Measurements from ENCODE around the gene LTB. TPM values are rescaled to one million over a fixed set of nuclear protein-coding genes. Genes with fewer than 3 reads are reported as not detected.

LTB gene
- total RNA-seq, 1 donor from 2014 or later, result not detected

DNA sequence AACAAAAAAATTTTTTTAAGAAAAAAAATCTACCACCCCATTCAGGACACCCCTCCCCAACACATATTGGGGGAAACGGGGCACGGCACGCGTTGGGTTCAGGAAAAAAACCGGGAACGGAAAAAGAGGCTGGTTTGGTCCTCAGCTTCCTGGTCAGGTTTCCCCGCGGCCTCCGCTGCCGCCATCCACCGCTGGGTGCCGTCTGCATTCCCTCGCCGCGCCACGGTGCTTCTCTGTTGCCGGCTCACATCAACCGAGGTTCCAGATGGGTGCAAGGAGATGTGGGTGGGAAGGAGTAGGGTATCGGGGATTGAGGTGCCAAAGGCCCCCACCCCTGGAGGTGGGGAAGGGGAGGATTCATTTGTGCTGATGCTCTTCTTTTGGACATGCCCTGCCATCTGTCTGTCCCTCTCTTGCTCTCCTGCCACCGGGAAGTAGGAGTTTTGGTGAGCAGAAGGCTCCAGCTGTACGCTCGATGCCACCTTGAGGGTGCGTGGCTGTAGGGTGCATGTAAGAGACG, 47.6 kb downstream of the LTB start:
- Mint-ChIP-seq H3K27me3 (ENCODE audit: low read depth) (no peaks in the 10 kb centered on the region), H3K27ac (no peak overlapping the region), H3K36me3 (peaks cover 63% of the 10 kb centered on the region), H3K9me3 (no peaks in the 10 kb centered on the region), H3K4me3 (no peak overlapping the region), H3K4me1 (peaks cover 17% of the 10 kb centered on the region)
- TF ChIP-seq, protein P1, sequence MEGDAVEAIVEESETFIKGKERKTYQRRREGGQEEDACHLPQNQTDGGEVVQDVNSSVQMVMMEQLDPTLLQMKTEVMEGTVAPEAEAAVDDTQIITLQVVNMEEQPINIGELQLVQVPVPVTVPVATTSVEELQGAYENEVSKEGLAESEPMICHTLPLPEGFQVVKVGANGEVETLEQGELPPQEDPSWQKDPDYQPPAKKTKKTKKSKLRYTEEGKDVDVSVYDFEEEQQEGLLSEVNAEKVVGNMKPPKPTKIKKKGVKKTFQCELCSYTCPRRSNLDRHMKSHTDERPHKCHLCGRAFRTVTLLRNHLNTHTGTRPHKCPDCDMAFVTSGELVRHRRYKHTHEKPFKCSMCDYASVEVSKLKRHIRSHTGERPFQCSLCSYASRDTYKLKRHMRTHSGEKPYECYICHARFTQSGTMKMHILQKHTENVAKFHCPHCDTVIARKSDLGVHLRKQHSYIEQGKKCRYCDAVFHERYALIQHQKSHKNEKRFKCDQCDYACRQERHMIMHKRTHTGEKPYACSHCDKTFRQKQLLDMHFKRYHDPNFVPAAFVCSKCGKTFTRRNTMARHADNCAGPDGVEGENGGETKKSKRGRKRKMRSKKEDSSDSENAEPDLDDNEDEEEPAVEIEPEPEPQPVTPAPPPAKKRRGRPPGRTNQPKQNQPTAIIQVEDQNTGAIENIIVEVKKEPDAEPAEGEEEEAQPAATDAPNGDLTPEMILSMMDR (IDR thresholded peaks at IDR 0.05; ENCODE audit: unreplicated experiment), result no peak
- DNase-seq (ENCODE audit: low spot score in 2 of 2, unreplicated experiment in 2 of 2), result no peak

DNA sequence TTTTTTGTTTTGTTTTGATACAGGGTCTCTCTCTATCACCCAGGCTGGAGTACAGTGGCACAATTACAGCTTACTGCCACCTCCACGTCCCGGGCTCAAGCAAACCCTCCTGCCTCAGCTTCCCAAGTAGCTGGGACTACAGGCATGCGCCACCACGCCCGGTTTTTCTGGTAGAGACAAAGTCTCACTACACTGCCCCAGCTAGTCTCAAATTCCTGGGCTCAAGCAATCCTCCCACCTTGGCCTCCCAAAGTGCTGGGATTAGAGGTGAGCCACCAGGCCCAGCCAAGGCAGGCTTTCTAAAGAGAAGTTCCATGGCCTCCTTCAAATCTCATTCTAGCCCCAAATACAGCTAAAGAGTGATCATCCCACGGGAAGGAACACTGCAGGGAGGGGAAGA, 48.2 kb downstream of the LTB start:
- Mint-ChIP-seq H3K4me3 (no peak overlapping the region), H3K36me3 (peaks cover 57% of the 10 kb centered on the region), H3K9me3 (no peaks in the 10 kb centered on the region), H3K27me3 (ENCODE audit: low read depth) (no peaks in the 10 kb centered on the region), H3K4me1 (peaks cover 12% of the 10 kb centered on the region), H3K27ac (no peak overlapping the region)
- DNase-seq (ENCODE audit: low spot score in 2 of 2, unreplicated experiment in 2 of 2), result no peak
- TF ChIP-seq, protein P1 (IDR thresholded peaks at IDR 0.05; ENCODE audit: unreplicated experiment), result no peak

DNA sequence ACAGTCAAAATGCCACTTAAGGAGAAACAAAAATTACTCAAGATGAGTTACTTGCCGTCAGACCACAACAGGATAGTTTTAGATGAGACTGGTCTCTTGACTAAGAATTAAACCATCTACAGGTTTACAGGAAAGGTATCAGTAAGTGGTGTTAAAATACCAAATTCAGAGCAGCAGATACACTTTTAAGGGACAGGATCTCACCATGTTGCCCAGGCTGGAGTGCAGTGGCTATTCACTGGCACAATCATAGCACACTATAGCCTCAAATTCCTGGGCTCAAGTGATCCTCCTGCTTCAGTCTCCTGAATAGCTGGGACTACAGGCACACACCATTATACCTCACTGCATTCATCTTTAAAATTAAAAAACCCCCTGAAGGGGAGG, 48.8 kb downstream of the LTB start:
- DNase-seq (ENCODE audit: low spot score in 2 of 2, unreplicated experiment in 2 of 2), result no peak
- TF ChIP-seq, protein P1 (IDR thresholded peaks at IDR 0.05; ENCODE audit: unreplicated experiment), result no peak
- Mint-ChIP-seq H3K27me3 (ENCODE audit: low read depth) (no peaks in the 10 kb centered on the region), H3K27ac (no peak overlapping the region), H3K4me1 (peaks cover 6% of the 10 kb centered on the region), H3K4me3 (no peak overlapping the region), H3K36me3 (peaks cover 52% of the 10 kb centered on the region), H3K9me3 (no peaks in the 10 kb centered on the region)

DNA sequence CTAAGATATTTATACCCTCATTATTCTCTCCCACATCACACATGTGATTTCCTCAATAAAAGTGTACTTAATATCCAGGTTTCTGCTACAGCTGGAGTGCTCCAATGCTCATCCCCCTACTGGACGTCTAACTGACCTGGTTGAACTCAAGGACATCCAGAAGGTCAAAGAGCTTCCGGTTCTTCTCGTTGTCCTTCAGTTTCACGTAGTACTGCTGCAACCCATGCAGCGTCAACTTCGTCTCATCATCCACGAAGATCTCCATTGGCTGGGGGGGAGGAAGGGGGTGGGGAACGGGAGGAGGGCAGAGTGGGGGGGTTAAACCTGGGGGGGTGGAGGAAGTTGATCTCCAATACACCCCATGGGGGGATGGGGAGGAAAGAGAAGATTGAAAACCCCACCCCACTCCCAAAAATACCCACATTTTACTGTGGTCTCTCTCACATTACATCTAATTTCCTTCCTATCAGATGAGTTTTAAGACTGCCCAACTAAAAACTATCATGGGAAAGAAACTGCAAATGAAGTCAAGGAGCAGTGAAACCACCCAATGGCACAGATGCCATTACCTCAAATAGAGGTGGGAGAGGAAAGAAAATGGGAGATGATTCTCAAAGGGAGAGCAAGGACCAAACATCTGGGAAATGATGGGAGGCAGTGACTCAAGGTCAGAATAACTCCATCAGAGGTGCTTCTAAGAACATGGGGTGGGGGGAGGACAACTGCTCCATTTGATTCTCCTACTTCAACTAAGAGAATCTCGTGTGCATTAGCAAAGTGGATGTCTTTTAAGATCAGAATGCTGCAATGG, 49.4 kb downstream of the LTB start:
- DNase-seq (ENCODE audit: low spot score in 2 of 2, unreplicated experiment in 2 of 2), result no peak
- H3K4me1 Mint-ChIP-seq, result peaks cover 2% of the 10 kb centered on the region
- H3K9me3 Mint-ChIP-seq, result no peaks in the 10 kb centered on the region
- no peak overlapping the region for H3K27ac Mint-ChIP-seq
- TF ChIP-seq, protein P1 (IDR thresholded peaks at IDR 0.05; ENCODE audit: unreplicated experiment), result no peak
- no peaks in the 10 kb centered on the region for H3K27me3 Mint-ChIP-seq (ENCODE audit: low read depth)
- H3K36me3 Mint-ChIP-seq, result peaks cover 51% of the 10 kb centered on the region
- no peak overlapping the region for H3K4me3 Mint-ChIP-seq

DNA sequence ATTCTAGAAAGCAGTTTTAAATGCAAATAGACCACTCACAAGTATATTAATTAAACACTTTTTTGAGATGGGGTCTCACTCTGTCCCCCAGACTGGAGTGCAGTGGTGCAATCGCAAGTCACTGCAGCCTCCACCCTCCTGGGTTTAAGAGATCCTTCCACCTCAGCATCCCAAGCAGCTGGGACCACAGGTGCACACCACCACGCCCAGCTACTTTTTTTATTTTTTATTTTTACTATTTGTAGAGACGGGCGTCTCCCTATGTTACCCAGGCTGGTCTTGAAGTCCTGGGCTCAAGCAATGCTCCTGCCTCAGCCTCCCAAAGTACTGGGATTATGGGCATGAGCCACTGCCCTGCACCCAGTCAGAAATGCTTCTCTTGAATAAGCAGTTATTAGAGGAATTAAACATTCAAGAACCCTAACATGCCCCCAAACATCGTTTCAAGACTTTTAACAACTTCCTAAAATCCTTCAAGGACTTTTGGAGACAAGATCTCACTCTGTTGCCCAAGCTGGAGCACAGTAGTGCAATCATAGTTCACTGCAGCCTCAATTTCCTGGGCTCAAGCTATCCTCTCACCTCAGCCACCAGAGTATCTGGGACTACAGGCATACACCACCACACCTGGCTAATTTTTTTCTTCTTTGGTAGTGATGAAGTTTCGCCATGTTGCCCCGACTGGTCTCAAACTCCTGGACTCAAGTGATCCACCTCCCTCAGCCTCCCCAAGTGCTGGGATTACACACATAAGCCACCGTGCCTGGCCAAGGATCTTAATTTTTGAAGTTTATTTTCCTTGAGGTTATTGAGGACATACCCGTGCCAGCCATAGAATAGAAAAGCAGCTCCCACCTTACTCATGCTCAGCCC, 50.2 kb downstream of the LTB start:
- Mint-ChIP-seq H3K9me3 (no peaks in the 10 kb centered on the region), H3K4me3 (no peak overlapping the region), H3K4me1 (peaks cover 2% of the 10 kb centered on the region)

More for the DNA sequence above, 50.2 kb downstream of the LTB start:
- peaks cover 48% of the 10 kb centered on the region for H3K36me3 Mint-ChIP-seq
- no peak for DNase-seq (ENCODE audit: low spot score in 2 of 2, unreplicated experiment in 2 of 2)
- TF ChIP-seq, protein P1 (IDR thresholded peaks at IDR 0.05; ENCODE audit: unreplicated experiment), result no peak
- H3K27ac Mint-ChIP-seq, result no peak overlapping the region
- no peaks in the 10 kb centered on the region for H3K27me3 Mint-ChIP-seq (ENCODE audit: low read depth)
